Sigmoid colon (tissue), 7 donors: ENCODE measurements around the gene SOCS6. TPM values are rescaled to one million over a fixed set of nuclear protein-coding genes. Genes with fewer than 3 reads are reported as not detected.

Experiments used
- DNase-seq: peaks from one replicate; pipeline ENCODE4 v3.0.0-alpha.2; 2019
- H3K27ac ChIP-seq, 4 donors: fragments of 200-600 bp; sonication (generic); one replicate each; pipeline ENCODE4 v1.5.1; 2016 to 2019; ENCODE audit warnings: mild to moderate bottlenecking in 1 of 4
- H3K27me3 ChIP-seq, 3 donors: fragments of 200-600 bp; sonication (generic); one replicate each; pipeline ENCODE4 v1.5.1; 2019; ENCODE audit warnings: mild to moderate bottlenecking in 1 of 3
- H3K36me3 ChIP-seq, 4 donors: fragments of 200-600 bp; sonication (generic); one replicate each; pipeline ENCODE4 v1.5.1; 2016 to 2019
- H3K4me1 ChIP-seq, 4 donors: fragments of 200-600 bp; sonication (generic); one replicate each; pipeline ENCODE4 v1.5.1; 2017 to 2019
- H3K4me3 ChIP-seq, 4 donors: fragments of 200-600 bp; sonication (generic); one replicate each; pipeline ENCODE4 v1.5.1; 2017 to 2019; ENCODE audit warnings: mild to moderate bottlenecking in 2 of 4, moderate library complexity in 1 of 4
- H3K9me3 ChIP-seq, 4 donors: fragments of 200-600 bp in 3 of 4; sonication (generic) in 3 of 4; one replicate each; pipeline versions ENCODE4 v1.5.1 to v1.6.1; 2013 to 2019
- CTCF ChIP-seq, 4 experiments: fragments of 450-650 bp in 3 of 4; fragments of 200-600 bp in 1 of 4; IDR thresholded peaks; one replicate each; pipeline ENCODE4 v1.5.1; 2016 to 2019; ENCODE audit warnings: antibody characterized with exemption in 4 of 4, mild to moderate bottlenecking in 3 of 4, moderate library complexity in 2 of 4
- EP300 ChIP-seq, 4 donors: sonication (generic); formaldehyde crosslinking; IDR thresholded peaks; one replicate each; pipeline ENCODE4 v1.6.1; 2017; ENCODE audit warnings: antibody characterized with exemption in 4 of 4
- POLR2A ChIP-seq, 2 donors: fragments of 450-650 bp; IDR thresholded peaks; one replicate each; pipeline ENCODE4 v1.6.1; 2016; ENCODE audit warnings: antibody characterized with exemption in 2 of 2, mild to moderate bottlenecking in 2 of 2, moderate library complexity in 2 of 2
- POLR2AphosphoS5 ChIP-seq, 4 donors: sonication (generic); formaldehyde crosslinking; IDR thresholded peaks; one replicate each; pipeline ENCODE4 v1.6.1; 2017; ENCODE audit warnings: antibody characterized with exemption in 4 of 4
- WGBS, 2 donors: extraction: QIAGEN DNeasy Blood & Tissue Kit; methylation state at CpG; one replicate each; pipeline ENCODE4 v1.1.7; 2013; 5-methylcytosine and 5-hydroxymethylcytosine counted together
- intact Hi-C: fragments of 100-400 bp; cut with DNase I; formaldehyde crosslinking; loops from one replicate; pipeline ENCODE4 v1.15.1; 2023
- polyA plus RNA-seq, 3 donors: library from polyadenylated mRNA; stranded (reverse); fragments of 200-250 nt; gene quantifications; one replicate each; pipeline ENCODE4 v1.2.3, GENCODE V29; 2013
- total RNA-seq, 4 donors: library from RNA; depleted of rRNA; stranded (reverse); fragments of >200 nt; gene quantifications; one replicate each; pipeline ENCODE4 v1.1.0, GENCODE V29; 2016
- donor health status: healthy with polysubstance abuse.
- donor health status: Bipolar disorder and iron deficiency.
- donor health status: healthy.

Gene SOCS6
- total and polyA plus RNA-seq, 7 donors, result 11.4 to 23.9 (median 18.5) TPM

DNA sequence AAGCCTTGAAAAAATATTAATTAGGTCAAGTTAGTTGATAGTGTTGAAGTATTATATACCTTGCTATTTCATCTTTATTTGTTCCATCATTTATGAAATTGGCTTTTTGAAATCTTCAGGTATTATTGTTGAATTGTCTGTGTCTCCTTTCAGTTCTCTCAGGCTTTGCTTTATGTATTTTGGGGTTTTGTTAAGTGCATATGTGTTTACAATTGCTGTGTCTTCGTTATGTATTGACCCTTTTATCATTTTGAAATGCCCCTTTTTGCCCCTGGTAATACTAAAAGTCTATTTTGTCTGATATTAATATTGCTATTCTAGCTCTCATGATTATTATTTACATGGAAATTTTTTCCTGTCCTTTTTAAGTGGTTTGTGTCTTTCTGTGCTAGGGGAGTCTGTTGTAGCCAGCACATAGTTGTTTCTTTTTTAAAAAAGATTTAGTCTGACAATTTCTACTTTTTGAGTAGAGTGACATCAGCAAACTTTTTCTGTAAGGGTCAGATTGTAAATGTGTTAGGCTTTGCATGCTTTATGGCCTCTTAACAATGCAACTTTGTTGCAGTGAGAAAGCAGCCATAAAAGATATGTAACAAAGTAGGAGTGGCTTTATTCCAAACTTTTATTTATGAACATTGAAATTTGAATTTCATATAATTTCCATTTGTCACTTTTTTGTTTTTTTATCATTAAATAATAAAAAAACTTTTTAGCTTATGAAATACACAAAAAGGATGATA is 19.9 kb downstream of the SOCS6 start:
- TF ChIP-seq POLR2A (IDR thresholded peaks at IDR 0.05), result no peak
- TF ChIP-seq CTCF (IDR thresholded peaks at IDR 0.05), result no peak
- TF ChIP-seq EP300 (IDR thresholded peaks at IDR 0.05), result no peak
- TF ChIP-seq POLR2AphosphoS5 (IDR thresholded peaks at IDR 0.05), result no peak
- H3K4me3 ChIP-seq, result no peak overlapping the region
- no peak for DNase-seq
- H3K27ac ChIP-seq, result no peak overlapping the region
- no peaks in the 10 kb centered on the region for H3K27me3 ChIP-seq
- WGBS, 2 donors, result 30 to 78% methylated on average over 1 of the region's 1 CpG
- H3K9me3 ChIP-seq, result no peaks in the 10 kb centered on the region
- H3K4me1 ChIP-seq, result peaks cover 0 to 45% (median 30%) of the 10 kb centered on the region in 4 donors
- no peaks in the 10 kb centered on the region for H3K36me3 ChIP-seq
- intact Hi-C loops, result no loop called here

- no peaks in the 10 kb centered on the region for H3K9me3 ChIP-seq
- H3K27ac ChIP-seq, result no peak overlapping the region
- intact Hi-C loops, result no loop called here
- no peaks in the 10 kb centered on the region for H3K27me3 ChIP-seq
- peaks cover 0 to 36% (median 19%) of the 10 kb centered on the region in 4 donors for H3K4me1 ChIP-seq
- 62 to 82% methylated on average over 6 of the region's 6 CpGs for WGBS, 2 donors
- H3K36me3 ChIP-seq, result no peaks in the 10 kb centered on the region
- no peak for TF ChIP-seq CTCF (IDR thresholded peaks at IDR 0.05)
- TF ChIP-seq POLR2A (IDR thresholded peaks at IDR 0.05), result no peak
- TF ChIP-seq POLR2AphosphoS5 (IDR thresholded peaks at IDR 0.05), result no peak
- no peak for TF ChIP-seq EP300 (IDR thresholded peaks at IDR 0.05)
- H3K4me3 ChIP-seq, result no peak overlapping the region
- no peak for DNase-seq
Observed at GRCh38 chr18:70310560-70311320, 21.9 kb downstream of the SOCS6 start.

- H3K27ac ChIP-seq, result no peak overlapping the region
- no peaks in the 10 kb centered on the region for H3K9me3 ChIP-seq
- no peaks in the 10 kb centered on the region for H3K27me3 ChIP-seq
- intact Hi-C loops, result no loop called here
- H3K4me1 ChIP-seq, result peaks cover 0 to 36% (median 17%) of the 10 kb centered on the region in 4 donors
- DNase-seq, result no peak
- H3K4me3 ChIP-seq, result no peak overlapping the region
- no peaks in the 10 kb centered on the region for H3K36me3 ChIP-seq
- 36 to 74% methylated on average over 2 of the region's 2 CpGs for WGBS, 2 donors
- TF ChIP-seq POLR2A (IDR thresholded peaks at IDR 0.05) (no peak), POLR2AphosphoS5 (IDR thresholded peaks at IDR 0.05) (no peak)
Observed at GRCh38 chr18:70311726-70312125, 22.9 kb downstream of the SOCS6 start.

DNA sequence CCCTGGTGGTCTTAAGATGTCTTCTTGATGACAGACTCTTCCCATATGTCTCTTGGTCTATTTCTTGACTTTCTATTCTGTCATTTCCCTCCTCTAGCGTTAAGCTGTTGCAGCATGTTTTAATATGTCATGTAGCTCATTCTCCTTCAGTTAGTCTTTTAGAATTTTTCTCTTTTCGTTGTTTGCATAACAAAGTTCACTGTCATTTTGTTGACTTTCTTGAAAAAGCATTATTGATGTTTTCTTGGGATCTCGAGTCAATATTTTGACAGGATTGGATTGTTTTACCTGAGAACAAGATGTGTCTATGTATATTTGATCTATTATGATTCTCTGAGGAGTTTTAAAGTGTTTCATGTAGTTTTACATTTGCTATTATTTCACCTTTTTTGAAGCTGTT is 24.8 kb downstream of the SOCS6 start:
- Histone ChIP-seq H3K9me3 (no peaks in the 10 kb centered on the region), H3K4me3 (no peak overlapping the region), H3K36me3 (no peaks in the 10 kb centered on the region), H3K27ac (no peak overlapping the region), H3K27me3 (no peaks in the 10 kb centered on the region), H3K4me1 (peaks cover 0 to 35% (median 17%) of the 10 kb centered on the region in 4 donors)
- no peak for TF ChIP-seq EP300 (IDR thresholded peaks at IDR 0.05)
- DNase-seq, result no peak
- intact Hi-C loops, result no loop called here
- 61 to 84% methylated on average over 3 of the region's 3 CpGs for WGBS, 2 donors

GRCh38 chr18:70314151-70314782 is 25.4 kb downstream of the SOCS6 start:
- Histone ChIP-seq H3K27me3 (no peaks in the 10 kb centered on the region), H3K9me3 (no peaks in the 10 kb centered on the region), H3K4me1 (peaks cover 0 to 29% (median 18%) of the 10 kb centered on the region in 4 donors), H3K36me3 (no peaks in the 10 kb centered on the region), H3K4me3 (no peak overlapping the region), H3K27ac (no peak overlapping the region)
- no peak for DNase-seq
- TF ChIP-seq POLR2A (IDR thresholded peaks at IDR 0.05) (no peak), POLR2AphosphoS5 (IDR thresholded peaks at IDR 0.05) (no peak), CTCF (IDR thresholded peaks at IDR 0.05) (no peak), EP300 (IDR thresholded peaks at IDR 0.05) (no peak)
- 64 to 85% methylated on average over 6 of the region's 6 CpGs for WGBS, 2 donors
- intact Hi-C loops, result no loop called here
